H1 (cell line): Measurements from ENCODE around the gene SHPK. TPM values are rescaled to one million over a fixed set of nuclear protein-coding genes. Genes with fewer than 3 reads are reported as not detected.

Experiments used
- CTCF ChIA-PET: fragments of 300-600 bp; sonication (Branson Sonifier 250); formaldehyde crosslinking; loops from one replicate; lab custom pipeline; 2021; ENCODE audit not compliant: partially characterized antibody; lab: Charles Lee
- POLR2A ChIA-PET: fragments of 300-600 bp; sonication (Branson Sonifier 250); formaldehyde crosslinking; loops from one replicate; lab custom pipeline; 2021; ENCODE audit warnings: inconsistent platforms; ENCODE audit not compliant: partially characterized antibody; lab: Charles Lee
- DNase-seq, 2 experiments: peaks; one replicate each; pipeline versions ENCODE4 v3.0.0 to v3.0.0-alpha.2; 2010 to 2022; ENCODE audit warnings: low spot score in 2 of 2, low read depth in 1 of 2, mixed read lengths in 1 of 2
- FAIRE-seq: peaks from 2 replicates; lab custom pipeline; 2011; peaks lifted over from hg19 to GRCh38; lab: Jason Lieb, UNC
- H2AFZ ChIP-seq: 2 replicates; pipeline ENCODE4 v1.8.1; 2012; ENCODE audit warnings: low read length, inconsistent platforms
- H2AK5ac ChIP-seq: 2 replicates; pipeline ENCODE4 v1.6.1; 2013; ENCODE audit warnings: low read depth, low read length
- H2BK120ac ChIP-seq: replicated peaks from 2 replicates; pipeline ENCODE3; 2013; ENCODE audit warnings: low read depth, low read length, inconsistent platforms
- H2BK12ac ChIP-seq: 2 replicates; pipeline ENCODE4 v1.6.1; 2013; ENCODE audit warnings: low read depth, low read length
- H2BK15ac ChIP-seq: 2 replicates; pipeline ENCODE4 v1.6.1; 2013; ENCODE audit warnings: low read length
- H2BK20ac ChIP-seq: 2 replicates; pipeline ENCODE4 v1.6.1; 2013; ENCODE audit warnings: low read length
- H2BK5ac ChIP-seq: 2 replicates; pipeline ENCODE4 v1.6.1; 2013; ENCODE audit warnings: low read depth, low read length
- H3K14ac ChIP-seq: 2 replicates; pipeline ENCODE4 v1.6.1; 2013; ENCODE audit warnings: inconsistent platforms; ENCODE audit not compliant: insufficient read length
- H3K18ac ChIP-seq: 2 replicates; pipeline ENCODE4 v1.6.1; 2013; ENCODE audit warnings: low read length; ENCODE audit errors: extremely low read depth
- H3K23ac ChIP-seq: 2 replicates; pipeline ENCODE4 v1.6.1; 2013; ENCODE audit warnings: inconsistent platforms; ENCODE audit not compliant: insufficient read length
- H3K23me2 ChIP-seq: 2 replicates; pipeline ENCODE4 v1.6.1; 2013; ENCODE audit warnings: low read depth, low read length
- H3K27ac ChIP-seq: 2 replicates; pipeline ENCODE4 v1.6.1; 2011; ENCODE audit warnings: low read depth, low read length, inconsistent platforms
- H3K27me3 ChIP-seq, 4 experiments: replicated peaks in 1 of 4; 1 replicate in 1 of 4; 2 replicates in 3 of 4; pipeline versions ENCODE4 v1.6.1 to v1.8.1; 2011 to 2013; ENCODE audit warnings: low read length in 3 of 4, mild to moderate bottlenecking in 3 of 4, inconsistent platforms in 2 of 4, mixed read lengths in 2 of 4, moderate library complexity in 1 of 4; ENCODE audit not compliant: control insufficient read depth in 3 of 4, insufficient read depth in 3 of 4; ENCODE audit errors: extremely low read depth in 1 of 4
- H3K36me3 ChIP-seq, 4 experiments: 2 replicates each; pipeline versions ENCODE4 v1.6.1 to v1.8.1; 2011 to 2013; ENCODE audit warnings: mild to moderate bottlenecking in 4 of 4, low read length in 3 of 4, moderate library complexity in 2 of 4, control low read depth in 1 of 4, inconsistent platforms in 1 of 4; ENCODE audit not compliant: insufficient read depth in 4 of 4, control insufficient read depth in 2 of 4
- H3K4ac ChIP-seq: replicated peaks from 2 replicates; pipeline ENCODE3; 2013; ENCODE audit warnings: low read length, low read depth, mixed read lengths, inconsistent platforms; ENCODE audit not compliant: insufficient read length
- H3K4me1 ChIP-seq, 4 experiments: replicated peaks in 1 of 4; 1 replicate in 1 of 4; 2 replicates in 3 of 4; pipeline versions ENCODE4 v1.6.1 to v1.8.1; 2011 to 2013; ENCODE audit warnings: low read length in 3 of 4, inconsistent platforms in 2 of 4, mixed read lengths in 1 of 4; ENCODE audit not compliant: insufficient read depth in 4 of 4, control insufficient read depth in 3 of 4
- H3K4me2 ChIP-seq, 2 experiments: 2 replicates each; pipeline versions ENCODE4 v1.6.1 to v1.8.1; 2011 to 2013; ENCODE audit warnings: low read depth in 2 of 2, low read length in 2 of 2, control low read depth in 1 of 2, inconsistent platforms in 1 of 2, mild to moderate bottlenecking in 1 of 2; ENCODE audit not compliant: insufficient read depth in 1 of 2
- H3K4me3 ChIP-seq, 4 experiments: fragments of 200-600, 300-600 bp in 1 of 4; sonication (generic), shearing (Covaris generic), sonication (Bioruptor Twin) in 1 of 4; 2 replicates each; pipeline versions ENCODE4 v1.5.1 to v1.8.1; 2011 to 2016; ENCODE audit warnings: low read length in 4 of 4, low read depth in 3 of 4, control low read depth in 2 of 4, inconsistent platforms in 2 of 4, mild to moderate bottlenecking in 2 of 4, mixed read lengths in 1 of 4, moderate library complexity in 1 of 4; ENCODE audit not compliant: insufficient read depth in 2 of 4; ENCODE audit errors: extremely low read depth in 1 of 4
- H3K56ac ChIP-seq: replicated peaks from 2 replicates; pipeline ENCODE3; 2013; ENCODE audit warnings: low read depth, mild to moderate bottlenecking, mixed read lengths, low read length, inconsistent platforms; ENCODE audit not compliant: insufficient read length
- H3K79me1 ChIP-seq: 2 replicates; pipeline ENCODE4 v1.6.1; 2013; ENCODE audit warnings: low read depth, low read length, control low read depth
- H3K79me2 ChIP-seq, 2 experiments: 2 replicates each; pipeline versions ENCODE4 v1.6.1 to v1.8.1; 2012 to 2013; ENCODE audit warnings: low read length in 2 of 2, mild to moderate bottlenecking in 2 of 2, inconsistent platforms in 1 of 2; ENCODE audit not compliant: insufficient read depth in 2 of 2, control insufficient read depth in 1 of 2
- H3K9ac ChIP-seq, 4 experiments: replicated peaks in 1 of 4; 1 replicate in 1 of 4; 2 replicates in 3 of 4; pipeline versions ENCODE4 v1.6.1 to v1.8.1; 2011 to 2013; ENCODE audit warnings: low read depth in 3 of 4, low read length in 3 of 4, control low read depth in 2 of 4, mild to moderate bottlenecking in 2 of 4, moderate library complexity in 2 of 4, inconsistent platforms in 1 of 4; ENCODE audit errors: extremely low read depth in 1 of 4
- H3K9me3 ChIP-seq, 2 experiments: 2 replicates each; pipeline versions ENCODE4 v1.6.1 to v1.8.1; 2012 to 2013; ENCODE audit warnings: mild to moderate bottlenecking in 2 of 2, moderate library complexity in 2 of 2, control low read depth in 1 of 2, inconsistent platforms in 1 of 2, low read depth in 1 of 2, low read length in 1 of 2, mixed read lengths in 1 of 2; ENCODE audit not compliant: insufficient read depth in 2 of 2
- H4K20me1 ChIP-seq, 2 experiments: replicated peaks in 1 of 2; 2 replicates each; pipeline versions ENCODE3 to v1.8.1; 2011 to 2013; ENCODE audit warnings: inconsistent platforms in 2 of 2, low read length in 2 of 2, mild to moderate bottlenecking in 1 of 2; ENCODE audit not compliant: insufficient read depth in 2 of 2, control insufficient read depth in 1 of 2
- H4K5ac ChIP-seq: 2 replicates; pipeline ENCODE4 v1.6.1; 2013; ENCODE audit warnings: low read length, low read depth, mixed read lengths, inconsistent platforms; ENCODE audit not compliant: insufficient read length
- H4K8ac ChIP-seq: 2 replicates; pipeline ENCODE4 v1.8.0; 2013; ENCODE audit warnings: mild to moderate bottlenecking, moderate library complexity, low read length, inconsistent platforms; ENCODE audit not compliant: insufficient read depth; ENCODE audit errors: extremely low read depth
- H4K91ac ChIP-seq: replicated peaks from 2 replicates; pipeline ENCODE3; 2013; ENCODE audit warnings: low read length, mixed read lengths, inconsistent platforms; ENCODE audit not compliant: insufficient read length
- BACH1 ChIP-seq: IDR thresholded peaks from 2 replicates; pipeline ENCODE4 v1.6.1; 2012; ENCODE audit warnings: low read length, improper control_type of control experiment
- FOSL1 ChIP-seq: IDR thresholded peaks from 2 replicates; pipeline ENCODE4 v1.6.1; 2011; ENCODE audit warnings: mild to moderate bottlenecking, low read depth, low read length, moderate library complexity; ENCODE audit not compliant: insufficient read depth
- SAP30 ChIP-seq: fragments of 300-600 bp; sonication (generic); IDR thresholded peaks from 2 replicates; pipeline ENCODE4 v1.7.1; 2012; ENCODE audit warnings: low read length, moderate library complexity, mild to moderate bottlenecking, inconsistent platforms; ENCODE audit not compliant: insufficient read depth, insufficient replicate concordance
- SP1 ChIP-seq: IDR thresholded peaks from 2 replicates; pipeline ENCODE4 v1.6.1; 2011; ENCODE audit warnings: low read depth, low read length
- SRF ChIP-seq: IDR thresholded peaks from 2 replicates; pipeline ENCODE4 v1.6.1; 2011; ENCODE audit warnings: mild to moderate bottlenecking, low read depth, low read length, moderate library complexity
- TEAD4 ChIP-seq: IDR thresholded peaks from 2 replicates; pipeline ENCODE4 v1.6.1; 2012; ENCODE audit warnings: low read depth, low read length, inconsistent platforms, mixed read lengths
- WGBS, 2 experiments: shearing (Covaris generic) in 1 of 2; methylation state at CpG; one replicate each; pipeline versions ENCODE4 v1.1.6 to v1.1.7; 2013 to 2015; ENCODE audit warnings: low lambda C conversion rate in 2 of 2, mixed read lengths in 2 of 2, inconsistent platforms in 1 of 2, low coverage in 1 of 2, missing lambda C conversion rate in 1 of 2; ENCODE audit not compliant: insufficient replicate concordance in 2 of 2, insufficient coverage in 1 of 2, insufficient read length in 1 of 2; ENCODE audit errors: extremely low coverage in 1 of 2, missing lambda C conversion rate in 1 of 2; 5-methylcytosine and 5-hydroxymethylcytosine counted together
- polyA plus RNA-seq, 7 experiments: library from polyadenylated mRNA; depleted of rRNA in 3 of 7; stranded (reverse) in 5 of 7; unstranded in 2 of 7; fragments of >200 nt in 5 of 7; fragments of 200-250 nt in 2 of 7; gene quantifications; 1 replicate in 5 of 7; 2 replicates in 1 of 7; 4 replicates in 1 of 7; pipeline versions ENCODE4 v1.2.1 to v1.2.3, GENCODE V29; 2011 to 2013; ENCODE audit warnings: missing spikeins in 2 of 7, mixed read lengths in 2 of 7
- total RNA-seq: library from RNA; stranded (reverse); fragmentation: NEBNext Ultra II Directional; extraction: Animal tissue kit (Norgen Biotek cat#: 25700); gene quantifications from 2 replicates; pipeline ENCODE4 v1.2.1, GENCODE V29; 2021

The SHPK gene
- total and polyA plus RNA-seq, 2 of the 8 experiments (the other 6 are each of a cell fraction or from before 2014, with no cell fraction given): 28.6 to 36.7 TPM

DNA sequence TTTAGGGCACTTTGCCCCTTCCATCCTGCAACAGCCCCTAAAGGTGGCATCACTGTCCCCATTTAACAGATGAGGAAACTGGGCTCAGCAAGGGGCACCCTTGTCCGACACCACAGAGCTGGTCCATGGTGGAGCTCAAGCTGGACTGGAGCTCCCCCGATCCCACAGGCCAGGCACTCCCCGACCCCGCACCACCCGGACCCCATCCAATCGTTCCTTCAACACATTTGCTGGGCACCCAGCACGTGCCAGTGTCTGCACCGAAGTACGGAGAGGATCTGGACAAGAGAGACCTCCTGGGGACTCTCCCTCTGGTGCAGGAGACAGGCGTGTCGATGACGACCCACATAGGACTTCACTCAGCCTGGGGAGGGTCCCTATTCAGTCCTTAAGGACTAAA lies 46.0 kb upstream of the SHPK start:
- no peak overlapping the region for H3K4ac ChIP-seq
- H3K9me3 ChIP-seq: no peaks in the 10 kb centered on the region
- no peaks in the 10 kb centered on the region for H3K36me3 ChIP-seq
- no peak overlapping the region for H2BK15ac ChIP-seq
- 94% methylated on average over 12 of the region's 12 CpGs; no CpG with 5 or more reads in 1 of the 2 experiments for WGBS, 2 experiments
- H4K20me1 ChIP-seq: peaks cover 0 to 4% of the 10 kb centered on the region in 2 experiments
- H3K23ac ChIP-seq: no peak overlapping the region
- H4K5ac ChIP-seq: no peak overlapping the region
- H3K79me2 ChIP-seq: no peaks in the 10 kb centered on the region
- no peaks in the 10 kb centered on the region for H3K79me1 ChIP-seq
- H3K27me3 ChIP-seq: no peaks in the 10 kb centered on the region
- H2BK20ac ChIP-seq: 0 out of 2 replicates have a peak overlapping the region, but pooled peaks have one; percentile 61
- no peak overlapping the region for H2BK120ac ChIP-seq
- H2AK5ac ChIP-seq: no peak overlapping the region
- no peak overlapping the region for H3K56ac ChIP-seq
- H2AFZ ChIP-seq: no peak overlapping the region
- POLR2A ChIA-PET: interaction anchor here (0.8 kb wide), 1 partner anchor 164 kb away, joined by 3 read pairs; the partner anchor contains the start of gene NCBP3
- no peak for DNase-seq
- CTCF ChIA-PET: interaction anchor here (0.5 to 2.6 kb wide), 24 partner anchors 9 to 1129 kb away, joined by 3 to 34 read pairs (median 4); partner anchors contain the start of gene NCBP3
- no peak overlapping the region for H4K8ac ChIP-seq
- H3K14ac ChIP-seq: no peak overlapping the region
- no peak overlapping the region for H2BK12ac ChIP-seq
- H3K4me2 ChIP-seq: no peak overlapping the region
- H3K23me2 ChIP-seq: no peaks in the 10 kb centered on the region
- no peak for FAIRE-seq
- no peak overlapping the region for H3K4me3 ChIP-seq
- H2BK5ac ChIP-seq: no peak overlapping the region
- no peak overlapping the region for H4K91ac ChIP-seq
- peaks cover 0 to 3% (median under 1%) of the 10 kb centered on the region in 4 experiments; a peak in 3 of 7 replicates for H3K4me1 ChIP-seq
- H3K27ac ChIP-seq: no peak overlapping the region
- no peak overlapping the region for H3K18ac ChIP-seq
- H3K9ac ChIP-seq: no peak overlapping the region
- TF ChIP-seq SAP30 (no peak), SRF (no peak), FOSL1 (no peak), SP1 (no peak), TEAD4 (no peak), BACH1 (no peak)
